PFSK-1 (cell line): ENCODE data around the gene DOC2A.

Experiments
- FOXP2 ChIP-seq: optimal IDR thresholded peaks from 2 replicates; pipeline ENCODE3; 2011; ENCODE audit warnings: borderline replicate concordance, control low read depth, inconsistent platforms; ENCODE audit not compliant: insufficient read depth; ENCODE audit errors: extremely low read length, extremely low read depth
- POLR2AphosphoS5 ChIP-seq: IDR thresholded peaks from 2 replicates; pipeline ENCODE4 v1.6.1; 2012; ENCODE audit warnings: low read depth, mild to moderate bottlenecking, control low read depth, low read length, moderate library complexity
- SIN3A ChIP-seq: IDR thresholded peaks from 2 replicates; pipeline ENCODE4 v1.6.1; 2012; ENCODE audit warnings: mild to moderate bottlenecking, low read length, moderate library complexity, borderline replicate concordance; ENCODE audit not compliant: insufficient read depth
- TAF1 ChIP-seq: IDR thresholded peaks from 2 replicates; pipeline ENCODE4 v1.6.1; 2012; ENCODE audit warnings: low read length, control low read depth, borderline replicate concordance; ENCODE audit not compliant: insufficient read depth
- TF ChIP-seq, protein P1 (sequence below), 2 experiments: IDR thresholded peaks; 2 replicates each; pipeline versions ENCODE4 v1.6.1 to v1.8.0; 2011 to 2012; ENCODE audit warnings: low read depth in 2 of 2, low read length in 2 of 2, control low read depth in 1 of 2, inconsistent platforms in 1 of 2, mild to moderate bottlenecking in 1 of 2, moderate library complexity in 1 of 2; ENCODE audit not compliant: insufficient read depth in 1 of 2

DOC2A gene

GRCh38 chr16:29972500-29972899, 38.3 kb downstream of the DOC2A start:
- TF ChIP-seq, protein P1, sequence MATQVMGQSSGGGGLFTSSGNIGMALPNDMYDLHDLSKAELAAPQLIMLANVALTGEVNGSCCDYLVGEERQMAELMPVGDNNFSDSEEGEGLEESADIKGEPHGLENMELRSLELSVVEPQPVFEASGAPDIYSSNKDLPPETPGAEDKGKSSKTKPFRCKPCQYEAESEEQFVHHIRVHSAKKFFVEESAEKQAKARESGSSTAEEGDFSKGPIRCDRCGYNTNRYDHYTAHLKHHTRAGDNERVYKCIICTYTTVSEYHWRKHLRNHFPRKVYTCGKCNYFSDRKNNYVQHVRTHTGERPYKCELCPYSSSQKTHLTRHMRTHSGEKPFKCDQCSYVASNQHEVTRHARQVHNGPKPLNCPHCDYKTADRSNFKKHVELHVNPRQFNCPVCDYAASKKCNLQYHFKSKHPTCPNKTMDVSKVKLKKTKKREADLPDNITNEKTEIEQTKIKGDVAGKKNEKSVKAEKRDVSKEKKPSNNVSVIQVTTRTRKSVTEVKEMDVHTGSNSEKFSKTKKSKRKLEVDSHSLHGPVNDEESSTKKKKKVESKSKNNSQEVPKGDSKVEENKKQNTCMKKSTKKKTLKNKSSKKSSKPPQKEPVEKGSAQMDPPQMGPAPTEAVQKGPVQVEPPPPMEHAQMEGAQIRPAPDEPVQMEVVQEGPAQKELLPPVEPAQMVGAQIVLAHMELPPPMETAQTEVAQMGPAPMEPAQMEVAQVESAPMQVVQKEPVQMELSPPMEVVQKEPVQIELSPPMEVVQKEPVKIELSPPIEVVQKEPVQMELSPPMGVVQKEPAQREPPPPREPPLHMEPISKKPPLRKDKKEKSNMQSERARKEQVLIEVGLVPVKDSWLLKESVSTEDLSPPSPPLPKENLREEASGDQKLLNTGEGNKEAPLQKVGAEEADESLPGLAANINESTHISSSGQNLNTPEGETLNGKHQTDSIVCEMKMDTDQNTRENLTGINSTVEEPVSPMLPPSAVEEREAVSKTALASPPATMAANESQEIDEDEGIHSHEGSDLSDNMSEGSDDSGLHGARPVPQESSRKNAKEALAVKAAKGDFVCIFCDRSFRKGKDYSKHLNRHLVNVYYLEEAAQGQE (IDR thresholded peaks at IDR 0.05; ENCODE audit: insufficient read depth in 1 of 2, low read depth in 2 of 2, low read length in 2 of 2) = no peak
- TF ChIP-seq TAF1 (no peak), FOXP2 (no peak), SIN3A (no peak)

DNA sequence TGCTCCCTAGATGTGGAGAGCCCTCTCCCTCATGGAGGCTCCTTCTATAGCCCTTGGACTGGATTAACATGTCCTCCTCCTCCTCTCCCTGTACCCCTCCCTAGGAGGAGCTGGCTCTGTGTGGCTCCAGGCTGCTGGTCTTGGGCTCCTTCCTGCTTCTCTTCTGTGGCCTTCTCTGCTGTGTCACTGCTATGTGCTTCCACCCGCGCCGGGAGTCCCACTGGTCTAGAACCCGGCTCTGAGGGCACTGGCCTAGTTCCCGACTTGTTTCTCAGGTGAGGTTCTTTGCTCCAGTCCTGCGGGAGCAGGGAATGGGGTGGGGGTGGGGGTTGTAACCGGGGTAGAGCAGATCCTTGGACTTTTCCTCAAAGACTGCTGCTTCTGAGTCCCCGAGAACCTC, 39.5 kb downstream of the DOC2A start:
- TF ChIP-seq TAF1 = no peak
- TF ChIP-seq, protein P1 (IDR thresholded peaks at IDR 0.05; ENCODE audit: insufficient read depth in 1 of 2, low read depth in 2 of 2, low read length in 2 of 2) = no peak
- TF ChIP-seq SIN3A = no peak
- no peak for TF ChIP-seq FOXP2
- no peak for TF ChIP-seq POLR2AphosphoS5

- TF ChIP-seq TAF1 (no peak), FOXP2 (no peak), POLR2AphosphoS5 (no peak), SIN3A (no peak)
- TF ChIP-seq, protein P1 (IDR thresholded peaks at IDR 0.05; ENCODE audit: insufficient read depth in 1 of 2, low read depth in 2 of 2, low read length in 2 of 2) = no peak
These were observed 42.6 kb downstream of the DOC2A start for GRCh38 chr16:29968205-29968604.

DNA sequence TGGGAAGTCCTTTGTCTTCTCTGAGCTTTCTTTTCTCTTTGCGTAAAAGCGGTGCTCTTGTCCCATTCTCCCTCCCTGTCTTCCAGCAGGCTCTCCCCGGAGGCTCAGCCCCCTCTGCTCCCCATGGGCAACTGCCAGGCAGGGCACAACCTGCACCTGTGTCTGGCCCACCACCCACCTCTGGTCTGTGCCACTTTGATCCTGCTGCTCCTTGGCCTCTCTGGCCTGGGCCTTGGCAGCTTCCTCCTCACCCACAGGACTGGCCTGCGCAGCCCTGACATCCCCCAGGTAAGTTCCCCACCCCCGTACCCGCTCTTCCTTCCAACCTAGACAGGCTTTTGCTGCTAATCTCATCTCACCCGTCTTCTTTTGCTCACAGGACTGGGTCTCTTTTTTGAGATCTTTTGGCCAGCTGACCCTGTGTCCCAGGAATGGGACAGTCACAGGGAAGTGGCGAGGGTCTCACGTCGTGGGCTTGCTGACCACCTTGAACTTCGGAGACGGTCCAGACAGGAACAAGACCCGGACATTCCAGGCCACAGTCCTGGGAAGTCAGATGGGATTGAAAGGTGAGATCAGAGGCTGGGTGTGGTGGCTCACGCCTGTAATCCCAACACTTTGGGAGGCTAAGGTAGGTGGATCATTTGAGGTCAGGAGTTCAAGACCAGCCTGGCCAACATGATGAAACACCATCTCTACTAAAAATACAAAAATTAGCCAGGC, 47.6 kb downstream of the DOC2A start:
- TF ChIP-seq POLR2AphosphoS5 = no peak

- TF ChIP-seq SIN3A (0 out of 2 replicates have a peak, but pooled peaks have one; percentile 38), TAF1 (no peak), FOXP2 (no peak), POLR2AphosphoS5 (no peak)
- TF ChIP-seq, protein P1 (IDR thresholded peaks at IDR 0.05; ENCODE audit: insufficient read depth in 1 of 2, low read depth in 2 of 2, low read length in 2 of 2) = no peak
These were observed 48.4 kb downstream of the DOC2A start for GRCh38 chr16:29962344-29962994.
